ENCODE data around the gene HSH2D. TPM values are rescaled to one million over a fixed set of nuclear protein-coding genes. Genes with fewer than 3 reads are reported as not detected.

The HSH2D gene
- total and polyA plus RNA-seq, 9 of the 15 experiments (the other 6 are each of a cell fraction or from before 2014, with no cell fraction given): 0.03 to 1.1 (median 0.35) TPM; not detected in 1

DNA sequence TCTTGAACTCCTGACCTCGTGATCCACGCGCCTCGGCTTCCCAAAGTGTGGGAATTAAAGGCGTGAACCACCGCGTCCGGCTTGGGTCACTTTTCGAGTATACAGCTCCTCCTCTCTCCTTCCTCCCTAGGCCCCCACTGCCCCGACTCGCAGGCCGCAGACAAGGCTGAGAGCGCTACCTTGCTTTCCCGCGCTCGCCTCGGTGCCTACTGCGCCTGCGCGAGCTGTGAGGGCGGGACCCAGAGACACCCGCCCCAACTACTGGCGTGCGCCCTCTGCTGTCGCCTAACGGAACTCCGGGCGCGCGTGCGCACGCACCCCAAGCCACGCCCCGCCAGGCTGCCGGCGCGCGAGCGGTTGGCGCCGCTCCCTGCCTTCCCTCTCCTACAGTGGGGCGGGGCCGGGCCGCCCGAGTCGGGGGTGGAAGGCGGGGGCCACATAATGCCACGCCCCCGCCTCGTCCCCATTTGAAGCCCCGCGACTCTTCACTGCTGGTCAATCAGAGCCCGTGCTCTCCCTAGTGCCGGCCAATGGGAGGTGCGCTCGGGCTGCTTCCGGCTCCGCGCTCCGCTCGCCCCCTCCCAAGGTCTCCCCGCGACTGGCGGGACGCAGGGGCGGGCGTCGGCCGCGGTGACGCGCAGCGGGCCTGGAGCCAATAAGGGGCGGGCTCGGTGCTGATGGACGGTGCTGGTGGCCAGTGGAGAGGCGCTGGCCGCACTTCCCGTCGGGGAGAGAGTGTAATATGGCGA, 32.2 kb upstream of the HSH2D start, which contains the start of gene RAB8A (continued):
- TF ChIP-seq, protein P1, sequence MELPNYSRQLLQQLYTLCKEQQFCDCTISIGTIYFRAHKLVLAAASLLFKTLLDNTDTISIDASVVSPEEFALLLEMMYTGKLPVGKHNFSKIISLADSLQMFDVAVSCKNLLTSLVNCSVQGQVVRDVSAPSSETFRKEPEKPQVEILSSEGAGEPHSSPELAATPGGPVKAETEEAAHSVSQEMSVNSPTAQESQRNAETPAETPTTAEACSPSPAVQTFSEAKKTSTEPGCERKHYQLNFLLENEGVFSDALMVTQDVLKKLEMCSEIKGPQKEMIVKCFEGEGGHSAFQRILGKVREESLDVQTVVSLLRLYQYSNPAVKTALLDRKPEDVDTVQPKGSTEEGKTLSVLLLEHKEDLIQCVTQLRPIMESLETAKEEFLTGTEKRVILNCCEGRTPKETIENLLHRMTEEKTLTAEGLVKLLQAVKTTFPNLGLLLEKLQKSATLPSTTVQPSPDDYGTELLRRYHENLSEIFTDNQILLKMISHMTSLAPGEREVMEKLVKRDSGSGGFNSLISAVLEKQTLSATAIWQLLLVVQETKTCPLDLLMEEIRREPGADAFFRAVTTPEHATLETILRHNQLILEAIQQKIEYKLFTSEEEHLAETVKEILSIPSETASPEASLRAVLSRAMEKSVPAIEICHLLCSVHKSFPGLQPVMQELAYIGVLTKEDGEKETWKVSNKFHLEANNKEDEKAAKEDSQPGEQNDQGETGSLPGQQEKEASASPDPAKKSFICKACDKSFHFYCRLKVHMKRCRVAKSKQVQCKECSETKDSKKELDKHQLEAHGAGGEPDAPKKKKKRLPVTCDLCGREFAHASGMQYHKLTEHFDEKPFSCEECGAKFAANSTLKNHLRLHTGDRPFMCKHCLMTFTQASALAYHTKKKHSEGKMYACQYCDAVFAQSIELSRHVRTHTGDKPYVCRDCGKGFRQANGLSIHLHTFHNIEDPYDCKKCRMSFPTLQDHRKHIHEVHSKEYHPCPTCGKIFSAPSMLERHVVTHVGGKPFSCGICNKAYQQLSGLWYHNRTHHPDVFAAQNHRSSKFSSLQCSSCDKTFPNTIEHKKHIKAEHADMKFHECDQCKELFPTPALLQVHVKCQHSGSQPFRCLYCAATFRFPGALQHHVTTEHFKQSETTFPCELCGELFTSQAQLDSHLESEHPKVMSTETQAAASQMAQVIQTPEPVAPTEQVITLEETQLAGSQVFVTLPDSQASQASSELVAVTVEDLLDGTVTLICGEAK (IDR thresholded peaks at IDR 0.05): peak; percentile 78
- TF ChIP-seq, protein P1 (CRISPR knock-in tag; IDR thresholded peaks at IDR 0.05): no peak
- no peak for TF ChIP-seq NFE2 (IDR thresholded peaks at IDR 0.05; ENCODE audit: low read depth)
- peak; percentile 14; the same call in 1 of the 2 replicates for TF ChIP-seq DMBX1 (CRISPR knock-in tag; IDR thresholded peaks at IDR 0.05; ENCODE audit: borderline replicate concordance)
- TF ChIP-seq, protein P2, sequence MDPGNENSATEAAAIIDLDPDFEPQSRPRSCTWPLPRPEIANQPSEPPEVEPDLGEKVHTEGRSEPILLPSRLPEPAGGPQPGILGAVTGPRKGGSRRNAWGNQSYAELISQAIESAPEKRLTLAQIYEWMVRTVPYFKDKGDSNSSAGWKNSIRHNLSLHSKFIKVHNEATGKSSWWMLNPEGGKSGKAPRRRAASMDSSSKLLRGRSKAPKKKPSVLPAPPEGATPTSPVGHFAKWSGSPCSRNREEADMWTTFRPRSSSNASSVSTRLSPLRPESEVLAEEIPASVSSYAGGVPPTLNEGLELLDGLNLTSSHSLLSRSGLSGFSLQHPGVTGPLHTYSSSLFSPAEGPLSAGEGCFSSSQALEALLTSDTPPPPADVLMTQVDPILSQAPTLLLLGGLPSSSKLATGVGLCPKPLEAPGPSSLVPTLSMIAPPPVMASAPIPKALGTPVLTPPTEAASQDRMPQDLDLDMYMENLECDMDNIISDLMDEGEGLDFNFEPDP (CRISPR knock-in tag; IDR thresholded peaks at IDR 0.05): no peak
- TF ChIP-seq, protein P3, sequence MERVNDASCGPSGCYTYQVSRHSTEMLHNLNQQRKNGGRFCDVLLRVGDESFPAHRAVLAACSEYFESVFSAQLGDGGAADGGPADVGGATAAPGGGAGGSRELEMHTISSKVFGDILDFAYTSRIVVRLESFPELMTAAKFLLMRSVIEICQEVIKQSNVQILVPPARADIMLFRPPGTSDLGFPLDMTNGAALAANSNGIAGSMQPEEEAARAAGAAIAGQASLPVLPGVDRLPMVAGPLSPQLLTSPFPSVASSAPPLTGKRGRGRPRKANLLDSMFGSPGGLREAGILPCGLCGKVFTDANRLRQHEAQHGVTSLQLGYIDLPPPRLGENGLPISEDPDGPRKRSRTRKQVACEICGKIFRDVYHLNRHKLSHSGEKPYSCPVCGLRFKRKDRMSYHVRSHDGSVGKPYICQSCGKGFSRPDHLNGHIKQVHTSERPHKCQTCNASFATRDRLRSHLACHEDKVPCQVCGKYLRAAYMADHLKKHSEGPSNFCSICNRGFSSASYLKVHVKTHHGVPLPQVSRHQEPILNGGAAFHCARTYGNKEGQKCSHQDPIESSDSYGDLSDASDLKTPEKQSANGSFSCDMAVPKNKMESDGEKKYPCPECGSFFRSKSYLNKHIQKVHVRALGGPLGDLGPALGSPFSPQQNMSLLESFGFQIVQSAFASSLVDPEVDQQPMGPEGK (CRISPR knock-in tag; IDR thresholded peaks at IDR 0.05; ENCODE audit: borderline replicate concordance): no peak
- TF ChIP-seq SRSF9 (IDR thresholded peaks at IDR 0.05; ENCODE audit: borderline replicate concordance, low read depth, low read length): no peak
- TF ChIP-seq, protein P4, sequence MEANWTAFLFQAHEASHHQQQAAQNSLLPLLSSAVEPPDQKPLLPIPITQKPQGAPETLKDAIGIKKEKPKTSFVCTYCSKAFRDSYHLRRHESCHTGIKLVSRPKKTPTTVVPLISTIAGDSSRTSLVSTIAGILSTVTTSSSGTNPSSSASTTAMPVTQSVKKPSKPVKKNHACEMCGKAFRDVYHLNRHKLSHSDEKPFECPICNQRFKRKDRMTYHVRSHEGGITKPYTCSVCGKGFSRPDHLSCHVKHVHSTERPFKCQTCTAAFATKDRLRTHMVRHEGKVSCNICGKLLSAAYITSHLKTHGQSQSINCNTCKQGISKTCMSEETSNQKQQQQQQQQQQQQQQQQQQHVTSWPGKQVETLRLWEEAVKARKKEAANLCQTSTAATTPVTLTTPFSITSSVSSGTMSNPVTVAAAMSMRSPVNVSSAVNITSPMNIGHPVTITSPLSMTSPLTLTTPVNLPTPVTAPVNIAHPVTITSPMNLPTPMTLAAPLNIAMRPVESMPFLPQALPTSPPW (CRISPR knock-in tag; IDR thresholded peaks at IDR 0.05): peak; percentile 97
- TF ChIP-seq SMARCA4 (IDR thresholded peaks at IDR 0.05): peak; percentile 28; the same call in 1 of the 2 replicates
- TF ChIP-seq SP1 (CRISPR knock-in tag; IDR thresholded peaks at IDR 0.05): peak; percentile 97
- TF ChIP-seq NFYB (IDR thresholded peaks at IDR 0.05; ENCODE audit: extremely low read depth, insufficient read length): peak; percentile 96
- peak; percentile 48 for TF ChIP-seq C11orf30 (IDR thresholded peaks at IDR 0.05; ENCODE audit: low read depth)

Data from K562 (cell line).